ENCODE measurements around the gene DAPK1.
A peak's percentile ranks its signal among the peaks of the same experiment; 100 is the strongest.

The DAPK1 gene

GRCh38 chr9:87718852-87719612 is 221.4 kb downstream of the DAPK1 start:
- ATAC-seq (ENCODE audit: low read depth), result no peak
- H3K27ac ChIP-seq (ENCODE audit: poor library complexity, severe bottlenecking), result no peak overlapping the region
- H3K27me3 ChIP-seq (ENCODE audit: insufficient read depth, poor library complexity, severe bottlenecking), result no peaks in the 10 kb centered on the region
- H3K4me1 ChIP-seq (ENCODE audit: insufficient read depth, poor library complexity, severe bottlenecking), result peaks cover 6% of the 10 kb centered on the region
- H3K9me3 ChIP-seq (ENCODE audit: severe bottlenecking), result no peaks in the 10 kb centered on the region
- no peak overlapping the region for H3K4me3 ChIP-seq (ENCODE audit: severe bottlenecking)
- no peaks in the 10 kb centered on the region for H3K36me3 ChIP-seq (ENCODE audit: low read depth)
- TF ChIP-seq CTCF (IDR thresholded peaks at IDR 0.05; ENCODE audit: poor library complexity, severe bottlenecking), result no peak
- no peak for DNase-seq (ENCODE audit: low spot score)

- no peaks in the 10 kb centered on the region for H3K27me3 ChIP-seq (ENCODE audit: insufficient read depth, poor library complexity, severe bottlenecking)
- H3K9me3 ChIP-seq (ENCODE audit: severe bottlenecking), result no peaks in the 10 kb centered on the region
- H3K4me1 ChIP-seq (ENCODE audit: insufficient read depth, poor library complexity, severe bottlenecking), result no peaks in the 10 kb centered on the region
- no peak for ATAC-seq (ENCODE audit: low read depth)
- H3K4me3 ChIP-seq (ENCODE audit: severe bottlenecking), result no peak overlapping the region
- no peak for TF ChIP-seq CTCF (IDR thresholded peaks at IDR 0.05; ENCODE audit: poor library complexity, severe bottlenecking)
- H3K27ac ChIP-seq (ENCODE audit: poor library complexity, severe bottlenecking), result no peak overlapping the region
- no peak for DNase-seq (ENCODE audit: low spot score)
- H3K36me3 ChIP-seq (ENCODE audit: low read depth), result no peaks in the 10 kb centered on the region
These were observed 222.5 kb downstream of the DAPK1 start for GRCh38 chr9:87720173-87720572.

DNA sequence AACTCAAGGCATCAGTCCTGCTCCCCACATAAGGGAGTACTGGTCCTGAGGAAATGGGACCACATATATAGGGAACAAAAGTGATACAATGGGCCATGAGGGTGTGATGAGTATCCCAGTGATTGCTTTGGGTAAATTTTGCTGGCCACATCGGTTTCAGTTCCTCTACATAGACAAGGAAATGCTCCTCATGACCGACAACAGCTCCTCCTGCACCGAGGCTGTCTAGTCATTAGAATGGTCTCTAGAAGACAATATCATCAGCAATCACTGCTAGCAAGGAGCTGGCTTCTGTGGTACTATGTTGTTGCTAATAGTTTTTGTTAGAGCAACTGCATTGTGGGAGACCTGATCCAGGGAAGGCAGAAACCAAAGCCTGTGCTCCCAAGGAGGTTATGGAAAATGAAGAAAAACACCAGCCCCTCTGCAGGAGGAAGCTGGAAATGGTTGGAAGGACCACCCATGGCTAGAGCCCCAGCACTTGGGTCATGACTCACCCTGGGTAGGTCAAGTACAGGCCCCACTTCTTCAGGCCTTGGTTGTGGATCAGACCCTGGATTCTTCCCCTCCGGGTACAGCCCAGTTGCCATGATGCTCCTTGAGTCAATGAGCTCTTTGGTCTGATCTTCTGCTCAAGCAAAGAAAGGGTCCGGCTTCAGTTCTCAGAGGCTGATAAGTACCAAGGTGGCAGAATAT is 224.9 kb downstream of the DAPK1 start:
- Histone ChIP-seq H3K27me3 (ENCODE audit: insufficient read depth, poor library complexity, severe bottlenecking) (no peaks in the 10 kb centered on the region), H3K4me3 (ENCODE audit: severe bottlenecking) (no peak overlapping the region), H3K36me3 (ENCODE audit: low read depth) (peaks cover under 1% of the 10 kb centered on the region), H3K27ac (ENCODE audit: poor library complexity, severe bottlenecking) (no peak overlapping the region), H3K9me3 (ENCODE audit: severe bottlenecking) (no peaks in the 10 kb centered on the region), H3K4me1 (ENCODE audit: insufficient read depth, poor library complexity, severe bottlenecking) (peaks cover 6% of the 10 kb centered on the region)
- no peak for TF ChIP-seq CTCF (IDR thresholded peaks at IDR 0.05; ENCODE audit: poor library complexity, severe bottlenecking)
- ATAC-seq (ENCODE audit: low read depth), result no peak
- DNase-seq (ENCODE audit: low spot score), result no peak

GRCh38 chr9:87725356-87725899 is 227.8 kb downstream of the DAPK1 start:
- Histone ChIP-seq H3K27ac (ENCODE audit: poor library complexity, severe bottlenecking) (peak overlapping the region; percentile 42), H3K27me3 (ENCODE audit: insufficient read depth, poor library complexity, severe bottlenecking) (no peaks in the 10 kb centered on the region), H3K4me3 (ENCODE audit: severe bottlenecking) (peak overlapping the region; percentile 52), H3K4me1 (ENCODE audit: insufficient read depth, poor library complexity, severe bottlenecking) (peaks cover 6% of the 10 kb centered on the region), H3K9me3 (ENCODE audit: severe bottlenecking) (no peaks in the 10 kb centered on the region), H3K36me3 (ENCODE audit: low read depth) (peaks cover 29% of the 10 kb centered on the region)
- no peak for TF ChIP-seq CTCF (IDR thresholded peaks at IDR 0.05; ENCODE audit: poor library complexity, severe bottlenecking)
- DNase-seq (ENCODE audit: low spot score) (no peak), ATAC-seq (ENCODE audit: low read depth) (peak; percentile 45)

All from RWPE2 (cell line).